Middle frontal gyrus (tissue), 1 donor: ENCODE results near the gene CLIC6.
"Not testable (repeated sequence)": the region's sequence is repeated elsewhere in the genome, so short reads cannot be mapped to it uniquely, and the experiment has no call there.

Experiments
- DNase-seq: peaks from one replicate; pipeline ENCODE4 v3.0.0-alpha.2; 2015; ENCODE audit warnings: low spot score; ENCODE audit errors: extremely low spot score

The CLIC6 gene

DNA sequence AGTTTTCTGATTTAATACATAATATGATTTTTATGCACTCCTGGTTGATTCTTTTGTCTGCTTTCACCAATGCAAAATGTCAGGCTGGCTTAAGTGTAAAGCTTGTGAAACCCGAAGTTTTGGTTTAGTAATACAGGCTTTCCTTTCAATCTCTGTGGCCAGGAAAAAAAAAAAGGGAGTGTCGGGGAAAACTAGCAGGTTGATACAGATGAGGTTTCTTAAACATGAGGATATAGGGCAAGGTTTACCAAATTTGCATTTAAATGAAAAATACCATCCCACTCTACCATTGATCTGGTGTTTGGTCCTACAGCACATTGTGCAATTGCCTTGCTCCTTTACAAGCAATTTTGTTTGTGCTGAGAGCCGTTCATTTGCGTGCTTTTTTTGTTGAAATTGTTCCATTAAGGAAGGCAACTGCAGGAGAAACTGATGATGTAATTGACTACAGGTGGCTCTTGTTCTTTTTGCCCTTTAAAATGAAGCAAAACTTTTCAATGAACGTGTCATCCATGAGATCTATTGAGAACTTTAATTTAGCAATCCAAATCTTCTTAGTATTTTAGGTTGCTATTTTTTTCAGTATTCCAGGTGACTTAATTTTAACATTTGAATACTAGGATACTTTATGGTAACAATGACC, 22.7 kb downstream of the CLIC6 start:
- no peak for DNase-seq

DNA sequence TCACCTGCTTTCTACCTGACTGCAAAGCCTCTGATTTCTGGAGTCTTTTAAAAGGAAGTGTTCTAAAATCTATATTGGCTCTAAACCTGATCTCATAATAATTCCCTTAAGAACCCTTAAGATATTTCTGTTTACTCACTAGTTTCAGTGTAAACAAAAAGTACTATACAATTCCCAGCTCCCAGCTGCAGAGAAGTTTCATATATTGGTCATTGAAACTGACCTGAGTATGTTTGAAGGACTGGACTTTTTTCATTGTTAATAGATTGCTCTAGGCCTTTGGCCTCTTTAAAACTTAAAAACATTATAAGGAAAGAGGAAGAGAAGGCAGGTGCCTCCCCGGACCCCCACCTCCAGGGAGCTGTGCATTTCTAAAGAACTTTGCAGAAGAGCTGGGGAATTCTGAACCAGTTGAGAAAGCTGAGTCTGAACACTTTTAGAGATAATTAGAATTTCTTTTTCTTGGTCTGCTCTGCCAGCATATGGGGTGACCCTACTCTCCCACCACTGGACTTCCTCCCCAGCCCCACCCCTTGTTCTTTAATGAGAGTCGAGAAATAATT, 23.7 kb downstream of the CLIC6 start:
- no peak for DNase-seq

DNA sequence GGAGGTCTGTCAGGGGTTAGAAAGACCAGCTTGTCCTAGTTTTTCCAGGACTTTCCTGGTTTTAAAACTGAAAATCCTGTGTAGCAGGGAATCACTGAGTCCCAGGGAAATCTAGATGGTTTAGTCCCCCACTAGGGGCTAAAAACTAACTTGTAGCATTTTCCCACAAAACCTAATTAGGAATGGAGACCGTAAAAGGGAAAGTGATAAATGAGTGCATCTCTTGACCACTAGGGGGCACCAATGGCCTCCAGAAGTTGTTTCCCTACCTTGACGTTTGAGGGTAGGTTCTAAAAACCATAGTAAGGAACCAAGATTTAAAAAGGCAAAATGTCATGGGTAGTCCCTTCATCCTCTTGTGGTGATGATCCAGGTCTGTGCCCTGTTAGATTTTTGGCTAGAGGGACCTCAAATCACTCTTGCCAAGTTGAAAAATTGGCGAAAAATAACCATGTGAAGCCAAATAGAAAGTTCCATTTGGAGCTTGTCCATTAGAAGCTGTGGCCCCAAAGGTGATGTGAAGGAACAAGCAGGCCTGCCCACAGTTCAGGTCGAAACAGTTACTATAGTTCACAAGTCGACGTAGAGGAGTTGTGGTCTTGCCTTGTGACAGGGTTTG, 24.5 kb downstream of the CLIC6 start:
- DNase-seq, result no peak

GRCh38 chr21:34695434-34695833, 26.6 kb downstream of the CLIC6 start:
- no peak for DNase-seq

- DNase-seq, result no peak
Observed at GRCh38 chr21:34696121-34696520, 27.3 kb downstream of the CLIC6 start.

DNA sequence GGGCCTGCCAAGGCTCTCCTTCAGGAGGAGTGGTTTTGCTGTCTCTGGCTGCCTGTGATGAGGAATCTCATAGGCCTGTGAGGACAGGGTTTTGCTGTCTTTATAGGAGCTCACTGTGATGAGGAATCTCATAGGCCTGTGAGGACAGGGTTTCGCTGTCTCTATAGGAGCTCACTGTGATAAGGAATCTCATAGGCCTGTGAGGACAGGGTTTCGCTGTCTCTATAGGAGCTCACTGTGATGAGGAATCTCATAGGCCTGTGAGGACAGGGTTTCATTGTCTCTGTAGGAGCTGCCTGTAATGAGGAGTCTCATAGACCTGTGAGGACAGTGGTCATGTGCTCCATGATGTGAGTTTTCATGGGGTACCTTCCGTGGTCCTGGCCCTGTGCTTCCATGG, 29.0 kb downstream of the CLIC6 start:
- no peak for DNase-seq

GRCh38 chr21:34698270-34699015, 29.6 kb downstream of the CLIC6 start:
- DNase-seq, result no peak

DNA sequence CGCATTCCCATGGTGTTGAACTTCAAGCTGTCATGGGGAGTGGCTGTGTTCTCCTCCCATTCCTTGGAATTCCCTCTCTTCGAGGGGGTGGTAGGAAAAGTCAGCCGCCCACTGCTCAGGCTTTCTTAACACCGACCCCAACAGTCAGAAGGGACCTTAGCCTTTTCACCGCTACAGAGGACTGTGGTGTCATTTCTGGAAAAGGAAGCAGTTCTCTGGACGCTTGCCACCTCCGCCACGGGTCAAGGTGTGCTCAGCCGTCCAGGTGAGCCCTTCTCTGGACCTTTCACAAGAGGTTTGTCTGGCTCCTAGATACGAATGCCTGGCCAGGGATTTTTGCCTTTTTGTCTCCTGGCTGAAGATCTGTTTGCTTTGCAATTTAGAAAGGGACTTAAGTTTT, 31.8 kb downstream of the CLIC6 start:
- DNase-seq, result no peak

DNA sequence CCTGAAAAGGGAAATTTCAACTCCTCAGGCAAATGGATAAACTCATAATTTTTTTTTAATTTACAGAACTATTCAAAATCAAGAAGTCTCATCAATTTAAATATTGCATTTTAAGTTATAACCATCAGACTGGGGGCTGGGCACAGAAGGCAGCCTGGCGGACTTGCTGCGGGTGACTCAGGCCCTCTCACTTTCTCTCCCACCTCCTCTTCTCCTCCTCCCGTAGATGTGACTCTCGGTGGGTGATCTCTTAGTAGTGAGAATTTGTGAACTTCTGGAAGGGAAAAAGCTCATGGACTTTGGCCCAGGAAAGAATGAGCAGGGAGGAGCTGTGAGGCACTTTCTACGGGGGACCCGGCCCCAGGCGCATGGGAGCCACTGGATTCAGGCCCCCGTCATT, 32.9 kb downstream of the CLIC6 start:
- no peak for DNase-seq

DNA sequence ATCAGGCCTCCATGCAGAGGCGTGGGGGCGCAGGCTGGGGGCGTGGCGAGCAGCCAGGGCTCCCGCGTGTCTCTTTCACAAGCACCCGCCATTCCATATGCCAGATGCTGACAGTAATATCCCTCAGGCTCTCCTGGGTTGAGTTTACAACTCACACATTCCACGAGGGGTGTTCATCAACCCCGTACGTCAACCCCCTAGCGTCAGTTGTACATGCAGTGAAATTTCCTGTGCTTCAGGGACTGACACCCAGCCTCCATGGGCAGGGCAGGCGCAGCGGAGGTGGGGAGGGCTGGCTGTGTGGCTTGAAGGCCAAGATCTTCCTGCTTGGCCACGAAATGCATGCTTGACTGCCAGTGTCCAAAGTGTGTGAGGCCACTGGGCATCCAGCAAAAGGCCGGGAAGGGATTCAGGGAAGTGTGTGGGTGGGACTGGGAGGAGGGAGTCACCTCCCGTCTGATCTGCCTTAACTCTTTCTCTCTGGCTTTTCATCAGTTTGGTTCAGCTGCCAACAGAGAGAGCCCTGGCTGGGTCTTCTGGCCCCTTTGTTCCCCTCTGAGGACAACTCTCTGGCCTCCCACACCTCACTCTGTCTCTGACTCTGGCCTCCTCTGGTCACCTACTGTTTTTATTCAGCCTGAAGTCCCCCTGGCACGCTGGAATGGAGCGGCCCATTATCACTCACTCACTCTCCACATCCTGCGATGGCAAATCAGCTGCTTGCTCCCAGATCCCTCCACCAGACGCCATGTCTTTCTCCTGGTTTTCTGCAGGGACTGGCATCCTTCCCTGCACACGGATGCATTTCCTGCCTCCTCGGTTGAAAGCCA, 33.8 kb downstream of the CLIC6 start:
- DNase-seq, result no peak

- DNase-seq, result no peak
Observed at GRCh38 chr21:34703571-34703970, 34.8 kb downstream of the CLIC6 start.

DNA sequence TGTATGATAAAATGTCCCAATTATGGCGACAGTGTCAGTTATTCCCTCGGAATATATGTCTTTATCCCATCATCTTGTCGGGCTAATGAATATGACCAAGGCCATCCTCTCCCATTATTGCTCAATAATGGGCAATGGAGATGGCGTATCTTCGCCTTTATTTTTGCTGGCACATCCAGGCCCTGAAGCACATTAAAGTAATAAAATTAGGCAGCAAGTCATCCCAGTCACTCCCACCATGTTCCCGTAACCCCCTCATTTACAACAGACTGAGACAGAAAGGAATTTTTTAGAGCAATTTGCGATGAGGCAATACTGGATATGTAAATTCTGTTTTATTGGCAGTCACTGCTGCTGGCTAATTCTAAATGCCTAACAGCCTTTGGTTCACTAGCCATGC, 35.3 kb downstream of the CLIC6 start:
- no peak for DNase-seq

DNA sequence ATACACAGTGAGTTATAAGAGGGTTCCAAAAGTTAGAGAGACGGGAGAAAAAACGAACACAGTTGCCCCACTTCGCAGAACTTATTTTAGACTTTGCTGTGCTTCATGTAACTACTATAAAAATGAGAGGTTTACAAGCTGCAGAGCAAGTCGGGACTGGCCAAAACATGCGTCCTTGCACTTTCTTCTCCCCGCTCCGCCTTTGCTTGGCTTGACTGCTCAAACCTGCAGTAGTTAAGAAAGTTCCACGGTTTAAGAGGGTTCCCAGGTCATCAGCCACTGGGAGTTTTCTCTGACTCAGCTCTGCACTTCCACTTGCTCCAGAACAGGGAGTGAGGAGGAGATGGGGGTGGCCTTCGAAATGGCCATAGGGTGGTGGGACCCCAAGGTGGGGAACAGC, 36.2 kb downstream of the CLIC6 start:
- DNase-seq, result no peak

- no peak for DNase-seq
Observed at GRCh38 chr21:34706337-34706736, 37.5 kb downstream of the CLIC6 start.

- no peak for DNase-seq
Observed at GRCh38 chr21:34707876-34708325, 39.1 kb downstream of the CLIC6 start.

DNA sequence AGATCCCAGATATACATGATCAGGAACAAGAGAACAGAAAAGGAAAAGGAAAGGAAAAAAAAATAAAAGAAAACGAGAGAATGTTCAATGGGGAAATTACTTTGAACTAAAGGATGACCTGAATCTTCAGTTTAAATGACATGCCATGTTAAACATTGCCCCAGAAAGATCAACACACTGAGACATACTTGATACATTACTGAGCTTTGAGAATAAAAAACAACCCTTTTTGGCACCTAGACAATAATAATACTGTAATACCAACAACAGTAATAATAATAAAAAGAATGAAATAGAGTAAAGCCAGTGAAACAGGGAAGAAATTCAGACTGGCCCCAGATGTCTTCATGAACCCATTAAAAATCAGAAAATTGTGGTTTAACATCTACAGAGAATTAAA, 44.8 kb downstream of the CLIC6 start:
- DNase-seq, result no peak

GRCh38 chr21:34715518-34715917, 46.7 kb downstream of the CLIC6 start:
- no peak for DNase-seq

DNA sequence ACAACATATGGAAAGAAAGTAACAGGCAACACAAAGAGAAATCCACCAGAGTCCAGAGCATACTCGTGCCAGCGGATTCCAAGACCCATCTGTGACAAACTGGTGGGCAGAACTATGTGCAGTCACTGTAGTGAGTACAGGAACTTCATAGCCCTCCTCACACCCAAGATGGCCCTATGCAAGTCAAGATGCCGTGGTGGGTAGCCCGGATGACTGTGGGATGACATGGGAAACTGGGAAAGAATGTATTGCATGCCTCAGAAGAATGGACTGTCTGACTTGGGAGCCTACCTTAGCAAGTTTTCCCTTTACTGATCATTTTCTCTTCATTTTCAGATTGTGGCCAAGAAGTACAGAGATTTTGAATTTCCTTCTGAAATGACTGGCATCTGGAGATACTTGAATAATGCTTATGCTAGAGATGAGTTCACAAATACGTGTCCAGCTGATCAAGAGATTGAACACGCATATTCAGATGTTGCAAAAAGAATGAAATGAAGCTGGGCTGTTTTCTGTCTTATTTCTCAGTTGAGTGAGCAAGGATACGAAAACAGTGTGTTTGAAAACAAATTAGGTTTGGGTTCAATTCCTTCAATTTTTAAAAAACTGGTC, 47.3 kb downstream of the CLIC6 start:
- DNase-seq, result no peak

GRCh38 chr21:34718529-34718928, 49.7 kb downstream of the CLIC6 start:
- DNase-seq, result not testable (repeated sequence)

DNA sequence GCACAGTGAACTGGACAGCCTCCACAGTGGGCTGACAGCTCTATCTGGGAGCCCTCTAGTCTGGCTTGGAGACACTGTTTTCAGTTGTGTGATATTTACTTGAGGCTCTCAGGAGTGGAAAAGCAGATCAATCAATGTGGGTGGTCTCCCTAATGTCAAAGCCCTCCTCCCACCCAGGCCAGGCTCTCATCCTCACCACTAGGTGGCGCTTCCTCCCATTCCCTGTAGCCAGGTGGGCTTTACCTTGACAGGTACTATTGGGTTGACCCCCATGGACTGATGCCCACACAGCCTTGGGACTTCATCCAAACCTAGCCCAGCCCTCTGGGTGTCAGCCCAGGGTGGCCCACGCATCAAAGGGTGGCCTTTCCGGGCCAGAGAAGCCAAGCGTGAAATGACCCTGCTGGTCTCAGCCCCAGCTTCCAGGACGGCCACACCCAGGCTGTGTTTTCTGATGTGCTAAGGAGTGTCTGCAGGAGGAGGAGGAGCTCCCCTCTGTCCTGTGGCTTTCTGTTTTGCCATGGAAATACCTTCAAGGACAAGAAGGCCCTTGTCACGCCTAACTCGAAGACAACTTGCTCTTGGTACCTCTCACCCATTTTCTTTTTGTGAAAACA, 54.0 kb downstream of the CLIC6 start:
- no peak for DNase-seq
